Right hindlimb (tissue), 1 donor: ENCODE measurements around the gene PPP1R8.

Experiments used
- DNase-seq: peaks from one replicate; pipeline ENCODE4 v3.0.0-alpha.2; 2018

The PPP1R8 gene

GRCh38 chr1:27872802-27873551, 42.4 kb downstream of the PPP1R8 start:
- peak; percentile 23 for DNase-seq

- DNase-seq: peak; percentile 24
These were observed 43.2 kb downstream of the PPP1R8 start for GRCh38 chr1:27873671-27874384.

- no peak for DNase-seq
These were observed 45.9 kb downstream of the PPP1R8 start for GRCh38 chr1:27876341-27877114.

- no peak for DNase-seq
These were observed 46.5 kb downstream of the PPP1R8 start for GRCh38 chr1:27877115-27877416.

GRCh38 chr1:27878039-27878438, 47.5 kb downstream of the PPP1R8 start:
- DNase-seq: no peak

- DNase-seq: no peak
These were observed 48.3 kb downstream of the PPP1R8 start for GRCh38 chr1:27878787-27879335.

- DNase-seq: no peak
These were observed 48.9 kb downstream of the PPP1R8 start for GRCh38 chr1:27879374-27880082.

- DNase-seq: no peak
These were observed 51.9 kb downstream of the PPP1R8 start for GRCh38 chr1:27882543-27882903.

GRCh38 chr1:27883536-27883935, 53.0 kb downstream of the PPP1R8 start:
- DNase-seq: no peak

- DNase-seq: no peak
These were observed 53.7 kb downstream of the PPP1R8 start for GRCh38 chr1:27884006-27884954.

- no peak for DNase-seq
These were observed 54.5 kb downstream of the PPP1R8 start for GRCh38 chr1:27885114-27885528.

GRCh38 chr1:27885621-27886352, 55.2 kb downstream of the PPP1R8 start:
- no peak for DNase-seq

- DNase-seq: no peak
These were observed 55.7 kb downstream of the PPP1R8 start for GRCh38 chr1:27886353-27886679.

GRCh38 chr1:27886744-27887143, 56.2 kb downstream of the PPP1R8 start:
- DNase-seq: no peak

GRCh38 chr1:27887215-27888021, 56.8 kb downstream of the PPP1R8 start:
- no peak for DNase-seq

GRCh38 chr1:27889506-27889905, 58.9 kb downstream of the PPP1R8 start:
- DNase-seq: no peak

- DNase-seq: no peak
These were observed 60.8 kb downstream of the PPP1R8 start for GRCh38 chr1:27891196-27891889.

- no peak for DNase-seq
These were observed 63.9 kb downstream of the PPP1R8 start for GRCh38 chr1:27894521-27894920.
